ENCODE data around the gene KIF26B. TPM values are rescaled to one million over a fixed set of nuclear protein-coding genes. Genes with fewer than 3 reads are reported as not detected.
"Not testable (repeated sequence)": the region's sequence is repeated elsewhere in the genome, so short reads cannot be mapped to it uniquely, and the experiment has no call there.

KIF26B gene
- total and polyA plus RNA-seq, 3 experiments from 2014 or later = 0.11 to 0.16 TPM; not detected in 1

GRCh38 chr1:245128381-245129101, 26.2 kb upstream of the KIF26B start:
- H3K27ac ChIP-seq (ENCODE audit: low read depth, low read length) = no peak overlapping the region
- H3K4me1 ChIP-seq (ENCODE audit: insufficient read depth, low read length) = no peaks in the 10 kb centered on the region
- H3K9me3 Mint-ChIP-seq = peaks cover 0 to 6% (median 2%) of the 10 kb centered on the region in 5 donors
- peak overlapping the region in 1 of 8 donors; percentile 86 for H3K27ac Mint-ChIP-seq
- CTCF ChIA-PET = no interaction called here
- no peak for DNase-seq
- H3K9me3 ChIP-seq (ENCODE audit: low read length) = no peaks in the 10 kb centered on the region
- peaks cover 0 to 4% (median 0%) of the 10 kb centered on the region in 3 donors for H3K36me3 Mint-ChIP-seq
- H3K27me3 ChIP-seq (ENCODE audit: insufficient read depth, low read length, poor library complexity, severe bottlenecking) = no peaks in the 10 kb centered on the region
- peaks cover 8 to 24% of the 10 kb centered on the region in 2 donors for H3K27me3 Mint-ChIP-seq
- no peak overlapping the region for H3K4me3 Mint-ChIP-seq
- H3K36me3 ChIP-seq (ENCODE audit: insufficient read depth, low read length) = no peaks in the 10 kb centered on the region
- H3K4me3 ChIP-seq (ENCODE audit: low read length) = no peak overlapping the region
- no peaks in the 10 kb centered on the region for H3K4me1 Mint-ChIP-seq
- POLR2A ChIA-PET = no interaction called here

- Histone ChIP-seq H3K27ac (ENCODE audit: low read depth, low read length) (no peak overlapping the region), H3K36me3 (ENCODE audit: insufficient read depth, low read length) (no peaks in the 10 kb centered on the region), H3K9me3 (ENCODE audit: low read length) (no peaks in the 10 kb centered on the region), H3K27me3 (ENCODE audit: insufficient read depth, low read length, poor library complexity, severe bottlenecking) (no peaks in the 10 kb centered on the region), H3K4me1 (ENCODE audit: insufficient read depth, low read length) (no peaks in the 10 kb centered on the region), H3K4me3 (ENCODE audit: low read length) (no peak overlapping the region)
- H3K4me1 Mint-ChIP-seq = no peaks in the 10 kb centered on the region
- DNase-seq = no peak
- peaks cover 0 to 4% (median 0%) of the 10 kb centered on the region in 3 donors for H3K36me3 Mint-ChIP-seq
- no peak overlapping the region for H3K27ac Mint-ChIP-seq
- peaks cover 13 to 24% of the 10 kb centered on the region in 2 donors for H3K27me3 Mint-ChIP-seq
- CTCF ChIA-PET = no interaction called here
- POLR2A ChIA-PET = no interaction called here
- H3K9me3 Mint-ChIP-seq = peaks cover 0 to 6% (median 2%) of the 10 kb centered on the region in 5 donors
- no peak overlapping the region for H3K4me3 Mint-ChIP-seq
These were observed 25.2 kb upstream of the KIF26B start for GRCh38 chr1:245129319-245130240.

GRCh38 chr1:245130281-245131025, 24.3 kb upstream of the KIF26B start:
- H3K27me3 ChIP-seq (ENCODE audit: insufficient read depth, low read length, poor library complexity, severe bottlenecking); H3K4me3 ChIP-seq (ENCODE audit: low read length); POLR2A ChIA-PET; H3K9me3 ChIP-seq (ENCODE audit: low read length); H3K4me3 Mint-ChIP-seq; H3K36me3 Mint-ChIP-seq; H3K36me3 ChIP-seq (ENCODE audit: insufficient read depth, low read length); CTCF ChIA-PET; H3K4me1 ChIP-seq (ENCODE audit: insufficient read depth, low read length); H3K4me1 Mint-ChIP-seq; DNase-seq; H3K9me3 Mint-ChIP-seq; H3K27ac ChIP-seq (ENCODE audit: low read depth, low read length): not testable (repeated sequence)
- H3K27me3 Mint-ChIP-seq = peaks cover 11 to 24% of the 10 kb centered on the region in 2 donors
- peak overlapping the region in 1 of 8 donors; percentile 52 for H3K27ac Mint-ChIP-seq

GRCh38 chr1:245131026-245131393, 23.8 kb upstream of the KIF26B start:
- Mint-ChIP-seq H3K27ac (peak overlapping the region in 1 of 8 donors; percentile 52), H3K9me3 (peaks cover 0 to 7% (median 2%) of the 10 kb centered on the region in 5 donors), H3K4me3 (no peak overlapping the region), H3K27me3 (peaks cover 11 to 24% of the 10 kb centered on the region in 2 donors), H3K4me1 (no peaks in the 10 kb centered on the region), H3K36me3 (no peaks in the 10 kb centered on the region)
- H3K4me1 ChIP-seq (ENCODE audit: insufficient read depth, low read length) = no peaks in the 10 kb centered on the region
- DNase-seq = no peak
- CTCF ChIA-PET = no interaction called here
- POLR2A ChIA-PET = no interaction called here
- H3K9me3 ChIP-seq (ENCODE audit: low read length) = no peaks in the 10 kb centered on the region
- H3K27me3 ChIP-seq (ENCODE audit: insufficient read depth, low read length, poor library complexity, severe bottlenecking) = no peaks in the 10 kb centered on the region
- no peak overlapping the region for H3K4me3 ChIP-seq (ENCODE audit: low read length)
- no peak overlapping the region for H3K27ac ChIP-seq (ENCODE audit: low read depth, low read length)
- no peaks in the 10 kb centered on the region for H3K36me3 ChIP-seq (ENCODE audit: insufficient read depth, low read length)

- Mint-ChIP-seq H3K27ac (no peak overlapping the region), H3K27me3 (peaks cover 12 to 25% of the 10 kb centered on the region in 2 donors), H3K4me3 (no peak overlapping the region), H3K4me1 (no peaks in the 10 kb centered on the region), H3K9me3 (peaks cover 0 to 7% (median 2%) of the 10 kb centered on the region in 5 donors), H3K36me3 (no peaks in the 10 kb centered on the region)
- no peaks in the 10 kb centered on the region for H3K27me3 ChIP-seq (ENCODE audit: insufficient read depth, low read length, poor library complexity, severe bottlenecking)
- H3K4me3 ChIP-seq (ENCODE audit: low read length) = no peak overlapping the region
- ChIA-PET CTCF (no interaction called here), POLR2A (no interaction called here)
- no peak for DNase-seq
- H3K9me3 ChIP-seq (ENCODE audit: low read length) = no peaks in the 10 kb centered on the region
- H3K36me3 ChIP-seq (ENCODE audit: insufficient read depth, low read length) = no peaks in the 10 kb centered on the region
- no peaks in the 10 kb centered on the region for H3K4me1 ChIP-seq (ENCODE audit: insufficient read depth, low read length)
- H3K27ac ChIP-seq (ENCODE audit: low read depth, low read length) = no peak overlapping the region
These were observed 22.0 kb upstream of the KIF26B start for GRCh38 chr1:245132771-245133170.

- CTCF ChIA-PET = no interaction called here
- Mint-ChIP-seq H3K27ac (no peak overlapping the region), H3K36me3 (no peaks in the 10 kb centered on the region), H3K27me3 (peaks cover 10 to 32% of the 10 kb centered on the region in 2 donors), H3K4me1 (no peaks in the 10 kb centered on the region), H3K9me3 (peaks cover 0 to 7% (median 2%) of the 10 kb centered on the region in 5 donors), H3K4me3 (no peak overlapping the region)
- no peak for DNase-seq
- H3K4me3 ChIP-seq (ENCODE audit: low read length) = no peak overlapping the region
- no peaks in the 10 kb centered on the region for H3K9me3 ChIP-seq (ENCODE audit: low read length)
- H3K36me3 ChIP-seq (ENCODE audit: insufficient read depth, low read length) = no peaks in the 10 kb centered on the region
- no peaks in the 10 kb centered on the region for H3K4me1 ChIP-seq (ENCODE audit: insufficient read depth, low read length)
- H3K27me3 ChIP-seq (ENCODE audit: insufficient read depth, low read length, poor library complexity, severe bottlenecking) = no peaks in the 10 kb centered on the region
- H3K27ac ChIP-seq (ENCODE audit: low read depth, low read length) = no peak overlapping the region
- POLR2A ChIA-PET = no interaction called here
These were observed 20.6 kb upstream of the KIF26B start for GRCh38 chr1:245133995-245134715.

- H3K27ac Mint-ChIP-seq = no peak overlapping the region
- H3K4me3 Mint-ChIP-seq = no peak overlapping the region
- H3K36me3 Mint-ChIP-seq = no peaks in the 10 kb centered on the region
- ChIA-PET CTCF (interaction anchor here (0.9 kb wide), 1 partner anchor 11 kb away, joined by 3 read pairs; no protein-coding TSS in a partner anchor), POLR2A (no interaction called here)
- peaks cover 0 to 3% (median 0%) of the 10 kb centered on the region in 5 donors for H3K9me3 Mint-ChIP-seq
- Histone ChIP-seq H3K9me3 (ENCODE audit: low read length) (no peaks in the 10 kb centered on the region), H3K27me3 (ENCODE audit: insufficient read depth, low read length, poor library complexity, severe bottlenecking) (no peaks in the 10 kb centered on the region), H3K36me3 (ENCODE audit: insufficient read depth, low read length) (no peaks in the 10 kb centered on the region), H3K27ac (ENCODE audit: low read depth, low read length) (no peak overlapping the region), H3K4me1 (ENCODE audit: insufficient read depth, low read length) (no peaks in the 10 kb centered on the region), H3K4me3 (ENCODE audit: low read length) (no peak overlapping the region)
- DNase-seq = no peak
- no peaks in the 10 kb centered on the region for H3K4me1 Mint-ChIP-seq
- H3K27me3 Mint-ChIP-seq = peaks cover 9 to 26% of the 10 kb centered on the region in 2 donors
These were observed 12.5 kb upstream of the KIF26B start for GRCh38 chr1:245142171-245142798.
